ENCODE data around the gene TTYH3.

The TTYH3 gene

DNA sequence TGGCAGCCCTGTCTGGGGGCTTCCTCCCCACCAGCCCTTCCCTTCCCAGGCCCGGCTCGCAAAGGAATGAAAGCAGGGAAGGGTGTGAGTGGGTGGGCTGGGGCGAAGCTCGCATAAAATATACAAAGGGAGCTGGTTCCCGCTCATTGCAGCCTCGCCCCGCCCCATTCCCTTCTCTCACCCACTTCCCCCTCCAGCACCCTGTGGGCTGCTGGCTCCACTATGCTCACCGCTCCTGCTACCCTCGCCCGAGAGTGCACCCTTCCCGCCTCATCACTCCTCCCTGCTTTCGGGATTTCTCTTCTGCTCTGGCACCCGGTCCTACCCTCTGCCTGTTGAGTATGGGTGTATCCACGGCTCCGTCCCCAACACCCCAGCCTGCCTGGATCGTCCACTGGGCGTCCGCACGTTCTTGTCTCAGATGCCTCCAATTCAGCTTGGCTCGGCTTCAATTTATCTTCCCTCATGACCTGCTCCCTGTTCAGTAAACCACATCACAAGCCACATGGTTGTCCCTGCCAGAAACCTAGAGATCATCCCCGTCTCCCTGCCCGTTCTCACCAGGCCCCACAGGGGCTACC lies 14.4 kb upstream of the TTYH3 start:
- DNase-seq, result no peak

DNA sequence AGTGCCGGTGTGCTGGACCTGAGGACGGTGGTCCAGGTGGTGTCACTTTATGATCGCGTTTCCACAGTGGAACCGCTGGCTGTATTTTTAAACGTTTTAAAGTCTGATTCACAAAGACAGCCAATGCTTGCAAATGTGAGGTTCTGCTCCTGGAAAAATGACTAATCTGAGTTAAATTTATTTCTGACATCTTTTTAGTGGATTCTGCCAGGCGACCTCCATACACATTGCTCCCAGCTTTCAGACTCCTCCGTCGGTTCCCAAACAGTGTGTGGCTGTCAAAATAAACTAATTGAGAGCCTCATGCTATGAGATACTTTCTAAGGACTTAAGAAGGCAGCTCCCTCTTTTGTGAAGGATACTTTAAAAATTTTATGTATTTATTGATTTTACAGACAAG lies 12.7 kb upstream of the TTYH3 start:
- no peak for DNase-seq

DNA sequence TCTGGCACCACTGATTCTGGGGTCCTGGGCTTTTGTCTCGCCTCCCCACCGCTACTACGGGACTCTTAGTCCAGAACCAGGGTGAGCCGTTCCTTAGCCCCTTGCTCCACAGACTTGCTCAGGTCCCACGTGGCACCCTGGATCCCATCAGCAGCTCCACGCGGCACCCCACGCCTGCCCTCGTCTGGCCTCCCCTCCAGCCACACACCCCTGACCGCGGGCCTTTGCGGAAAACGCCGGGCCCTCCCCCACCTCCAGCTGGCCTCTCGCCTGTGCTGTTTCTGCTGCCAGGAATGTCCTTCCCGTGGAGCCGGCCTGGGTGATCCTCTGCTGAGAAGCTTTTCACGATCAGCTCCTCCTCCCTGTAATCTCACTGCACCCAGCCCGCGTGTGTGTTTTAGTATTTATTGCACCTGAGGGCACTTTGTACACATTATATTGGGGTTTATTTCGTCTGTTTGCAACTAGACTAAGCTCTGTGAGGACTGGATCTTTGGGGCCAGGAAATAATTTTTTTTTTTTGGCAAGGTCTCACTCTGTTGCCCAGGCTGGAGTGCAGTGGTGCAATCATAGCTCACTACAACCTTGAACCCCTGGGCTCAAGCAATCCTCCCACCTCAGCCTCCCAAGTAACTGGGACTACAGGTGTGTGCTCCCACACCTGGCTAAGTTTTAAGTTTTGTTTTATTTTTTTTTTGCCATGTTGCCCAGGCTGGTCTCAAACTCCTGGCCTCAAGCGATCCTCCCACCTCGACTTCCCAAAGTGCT lies 10.5 kb upstream of the TTYH3 start:
- DNase-seq, result no peak

DNA sequence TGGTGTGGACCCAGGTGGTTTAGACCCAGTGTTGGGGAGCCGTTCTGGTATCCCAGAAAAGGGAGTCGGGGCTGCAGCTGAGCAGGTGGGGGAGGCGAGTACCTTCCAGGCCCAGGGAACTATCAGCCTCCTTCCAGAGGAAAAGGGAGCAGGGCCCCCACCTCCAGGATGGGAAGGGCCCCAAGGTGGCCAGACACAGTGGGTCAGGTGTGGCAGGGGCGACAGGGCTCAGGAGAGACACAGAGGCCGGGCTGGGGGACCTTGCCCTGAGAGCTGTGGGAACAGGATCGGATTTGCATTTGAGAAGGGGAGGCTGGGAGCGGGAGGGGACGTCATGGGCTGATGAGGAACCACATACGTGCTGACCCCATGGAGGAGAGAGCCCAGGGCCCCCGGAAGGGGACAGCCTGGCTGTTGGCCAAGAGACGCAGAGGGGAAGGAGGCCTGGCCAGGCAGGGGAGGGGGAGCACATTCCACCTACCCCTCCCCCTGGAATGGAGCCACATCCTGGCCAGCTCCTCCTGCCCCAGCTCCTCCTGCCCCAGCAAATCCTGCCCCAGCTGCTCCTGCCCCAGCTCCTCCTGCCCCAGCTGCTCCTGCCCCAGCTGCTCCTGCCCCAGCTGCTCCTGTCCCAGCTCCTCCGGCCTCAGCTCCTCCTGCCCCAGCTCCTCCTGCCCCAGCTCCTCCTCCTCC lies 9.7 kb upstream of the TTYH3 start:
- DNase-seq, result no peak

DNA sequence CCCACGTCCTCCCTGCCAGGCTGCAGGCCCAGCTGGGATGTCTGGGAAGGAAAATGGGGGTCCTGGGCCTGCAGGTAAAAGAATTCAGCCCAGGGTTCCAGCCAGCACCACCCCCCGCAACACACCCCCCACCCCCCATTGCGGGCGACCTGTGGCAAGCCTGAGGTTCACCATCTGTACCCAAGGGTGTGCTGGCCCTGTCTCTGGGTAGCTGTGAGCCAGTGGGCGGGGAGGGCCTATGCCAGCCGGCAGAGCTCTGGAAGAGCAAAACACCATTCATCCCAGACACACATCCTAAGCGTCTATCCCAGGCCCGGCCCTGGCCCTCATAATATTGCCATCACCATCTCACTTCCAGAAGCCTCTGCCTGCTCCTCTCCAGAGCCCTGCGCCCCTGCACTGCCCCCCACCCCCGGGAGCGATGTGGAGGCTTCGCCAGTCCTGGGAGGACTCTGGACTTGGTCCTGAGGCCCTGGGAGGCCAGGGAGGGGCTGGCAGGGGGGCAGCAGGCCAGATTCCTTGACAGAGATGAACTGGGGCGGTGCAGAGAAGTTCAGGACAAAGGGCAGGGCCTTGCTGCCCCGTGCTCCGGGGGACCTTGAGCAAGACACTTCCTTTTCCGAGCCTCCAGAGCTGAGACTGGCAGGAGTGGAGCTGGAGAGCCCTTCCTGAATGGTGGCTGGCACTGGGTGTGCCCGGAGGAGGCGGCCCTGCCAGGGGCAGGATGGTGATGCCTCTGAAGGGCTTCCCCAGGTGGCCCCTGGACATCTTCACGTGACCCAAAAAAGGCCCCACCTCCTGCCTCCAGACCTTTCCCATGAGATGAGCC lies 8.7 kb upstream of the TTYH3 start:
- no peak for DNase-seq

DNA sequence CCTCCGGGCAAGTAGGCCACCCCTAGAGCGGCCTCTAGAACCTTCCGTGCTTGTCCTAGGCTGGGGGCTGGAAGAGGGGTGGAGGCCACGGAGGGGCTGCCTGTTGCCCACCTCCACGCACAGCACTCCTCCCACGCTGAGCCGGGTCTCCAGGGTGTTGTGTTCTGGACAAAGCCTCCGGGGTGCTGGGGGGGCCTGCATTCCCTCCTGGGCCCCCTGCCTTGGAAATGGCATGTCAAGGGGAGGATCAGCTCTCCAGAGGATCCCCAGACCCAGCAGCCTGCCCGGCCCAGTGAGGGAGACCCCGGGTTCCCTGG lies 8.1 kb upstream of the TTYH3 start:
- DNase-seq, result no peak

DNA sequence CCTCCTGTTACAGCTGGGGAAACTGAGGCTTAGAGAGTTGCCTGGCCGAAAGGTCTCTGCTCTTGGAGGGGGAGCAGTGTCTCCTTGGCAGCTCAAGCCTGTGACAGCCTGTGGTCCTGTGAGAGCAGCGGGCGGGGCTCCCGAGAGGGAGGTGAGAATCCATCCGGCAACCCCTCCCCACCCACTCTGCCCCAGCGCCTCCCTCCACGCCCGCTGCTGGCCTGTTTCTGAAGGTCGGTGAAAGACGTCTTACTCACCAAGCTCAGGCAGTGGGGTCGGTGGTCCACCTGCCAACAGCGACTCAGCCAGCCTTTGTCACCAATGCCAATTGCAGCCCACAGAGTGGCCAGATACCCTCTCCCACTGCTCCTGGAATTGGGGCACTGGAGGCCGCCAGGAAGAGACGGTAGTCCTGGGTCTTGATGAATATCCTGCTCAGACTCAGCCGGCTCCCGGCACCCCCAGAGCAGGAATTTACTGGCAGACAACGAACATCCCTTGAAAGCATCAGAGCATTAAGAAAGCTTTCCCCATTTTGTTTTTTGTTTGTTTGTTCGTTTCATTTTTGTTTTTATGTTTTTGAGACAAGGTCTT lies 7.4 kb upstream of the TTYH3 start:
- DNase-seq, result no peak

DNA sequence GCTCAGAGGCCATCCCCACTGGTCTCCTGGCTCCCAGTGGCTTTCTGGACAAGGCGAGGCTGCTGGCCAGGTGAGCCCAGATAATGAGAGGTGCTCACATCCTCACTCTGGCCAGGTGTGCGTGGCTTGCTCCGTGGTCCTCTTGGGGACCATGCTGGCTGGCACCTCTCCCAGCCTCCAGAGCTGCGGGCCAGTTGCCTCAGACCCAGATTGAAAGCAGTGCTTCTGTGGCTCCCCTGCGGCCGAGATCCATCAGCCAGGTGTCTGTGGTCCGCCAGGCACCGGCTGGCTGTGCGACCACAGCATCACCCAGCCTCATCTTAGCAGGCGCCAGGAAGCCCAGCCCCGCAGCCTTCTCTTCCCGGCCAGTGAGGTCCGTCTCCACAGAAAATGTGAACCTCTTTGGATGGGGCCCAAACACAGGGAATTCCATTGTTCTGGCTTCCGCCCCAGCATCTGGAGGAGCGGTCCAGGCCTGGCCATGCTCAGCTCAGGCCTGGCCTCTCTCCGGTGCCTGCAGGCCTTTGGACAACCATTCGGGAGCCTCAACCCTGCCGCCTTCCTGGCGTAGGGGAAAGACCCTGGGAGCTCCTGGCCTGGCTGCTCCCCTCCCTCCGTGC lies 5.2 kb upstream of the TTYH3 start:
- DNase-seq, result no peak

DNA sequence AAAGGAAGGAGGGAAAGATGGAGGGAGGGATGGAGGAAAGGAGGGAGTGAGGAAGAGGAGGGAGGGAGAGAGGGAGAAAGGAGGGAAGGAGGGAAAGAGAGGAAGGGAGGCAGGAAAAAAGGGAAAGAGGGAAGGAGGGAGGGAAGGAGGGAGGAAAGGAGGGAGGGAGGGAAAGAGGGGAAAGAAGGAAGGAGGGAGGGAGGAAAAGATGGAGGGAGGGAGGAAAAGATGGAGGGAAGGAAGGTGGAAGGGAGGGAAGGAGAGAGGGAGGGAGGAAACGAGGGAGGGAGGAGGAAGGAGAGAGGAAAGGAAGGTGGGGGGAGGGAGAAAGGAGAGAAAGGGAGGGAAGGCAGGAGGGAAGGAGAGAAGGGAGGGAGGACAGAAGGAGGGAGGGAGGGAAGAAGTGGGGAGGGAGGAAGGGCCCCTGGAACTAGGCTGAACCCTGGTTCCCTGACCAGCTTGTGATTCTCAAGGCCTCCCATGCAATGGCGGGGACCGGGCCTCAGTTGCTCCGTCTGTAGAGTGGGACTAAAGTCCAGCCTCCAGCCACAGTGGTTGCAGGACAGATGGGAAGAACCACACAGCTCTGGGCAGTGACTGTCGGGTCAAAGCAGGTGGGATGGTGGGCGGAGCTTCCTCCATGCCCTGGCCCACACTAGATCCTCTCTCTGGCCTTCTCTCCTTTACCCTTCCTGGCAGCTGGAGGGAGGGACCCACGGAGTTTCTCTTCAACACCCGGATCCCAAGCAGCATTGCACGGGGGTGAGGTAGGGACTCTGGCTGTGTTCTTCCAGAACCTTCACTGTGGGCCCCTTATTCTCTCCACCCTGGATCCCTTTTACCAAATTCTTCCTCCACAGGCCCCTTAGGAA lies 4.3 kb upstream of the TTYH3 start:
- no peak for DNase-seq

DNA sequence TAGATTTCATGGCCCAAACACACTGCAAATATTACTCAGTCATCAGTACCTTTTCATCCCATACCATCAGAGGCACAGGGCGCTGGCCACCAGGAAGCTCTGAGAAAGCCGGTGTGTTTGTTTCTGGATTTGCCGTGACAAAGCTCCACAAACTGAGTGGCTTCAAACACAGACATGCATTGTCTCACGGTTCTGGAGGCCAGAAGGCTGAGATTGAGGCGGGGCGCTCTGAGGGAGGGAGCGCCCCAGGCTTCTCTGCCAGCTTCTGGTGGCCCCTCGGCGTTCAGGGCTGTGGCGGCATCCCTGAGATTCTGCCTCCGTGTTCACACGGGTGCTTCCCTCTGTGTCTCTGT lies 3.7 kb upstream of the TTYH3 start:
- no peak for DNase-seq

DNA sequence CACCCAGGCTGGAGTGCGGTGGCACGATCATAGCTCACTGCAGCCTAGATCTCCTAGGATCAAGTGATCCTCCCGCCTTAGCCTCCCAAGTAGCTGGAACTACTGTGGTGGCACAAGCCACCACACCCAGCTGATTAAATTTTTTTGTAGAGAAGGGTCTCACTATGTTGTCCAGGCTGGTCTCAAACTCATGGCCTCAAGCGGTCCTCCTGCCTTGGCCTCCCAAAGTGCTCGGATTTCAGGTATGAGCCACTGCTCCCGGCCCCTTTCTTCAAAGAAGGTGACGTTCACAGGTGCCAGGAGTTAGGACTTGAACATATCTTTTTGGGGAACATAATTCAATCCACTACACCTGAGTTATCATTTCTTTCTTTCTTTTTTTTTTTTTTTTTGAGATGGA lies 2.9 kb upstream of the TTYH3 start:
- DNase-seq, result no peak

DNA sequence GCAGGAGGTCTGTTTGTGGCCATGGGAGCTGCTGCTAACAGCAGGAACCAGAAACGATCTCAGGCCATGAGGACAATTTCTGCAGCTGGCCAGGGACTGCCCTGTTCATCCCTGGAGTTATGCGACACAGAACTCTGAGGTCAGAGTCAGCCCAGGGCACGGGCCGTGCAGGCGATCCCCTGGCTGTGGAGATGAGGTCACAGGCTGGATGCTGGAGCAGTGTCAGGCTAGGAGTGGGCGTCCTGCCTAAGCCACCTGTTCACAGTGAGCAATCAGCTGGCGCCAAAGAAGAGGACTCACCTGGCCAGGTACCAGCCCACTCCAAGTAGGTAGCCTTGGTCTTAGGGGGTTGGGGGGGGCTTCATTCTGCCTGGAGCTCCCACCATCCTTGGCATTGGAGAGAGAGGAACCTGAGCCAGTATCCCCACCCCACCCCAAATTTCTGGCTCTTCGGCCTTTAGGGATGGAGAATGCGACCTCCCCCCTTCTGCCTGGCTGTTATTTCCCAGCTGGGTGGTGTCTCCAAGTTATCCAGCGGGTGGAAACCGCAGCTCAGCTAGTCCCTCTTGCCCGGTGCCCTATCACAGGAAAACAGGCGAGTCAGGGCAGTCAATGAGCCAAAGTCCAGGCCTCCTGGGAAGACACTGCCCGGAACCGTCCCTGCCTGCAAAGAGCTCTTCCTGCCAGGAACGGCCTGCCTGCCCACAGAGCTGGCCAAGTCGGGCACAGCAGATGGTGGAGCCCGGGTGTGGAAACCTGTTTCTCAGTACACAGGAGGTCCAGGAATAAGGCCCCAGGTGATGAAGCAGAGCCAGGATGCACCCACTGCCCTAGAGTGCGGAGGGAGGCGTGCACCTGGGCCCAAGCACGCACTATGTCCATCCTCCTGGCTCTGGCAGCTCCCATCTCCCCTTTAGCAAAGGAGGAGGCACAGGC lies 1.8 kb upstream of the TTYH3 start:
- DNase-seq, result no peak

DNA sequence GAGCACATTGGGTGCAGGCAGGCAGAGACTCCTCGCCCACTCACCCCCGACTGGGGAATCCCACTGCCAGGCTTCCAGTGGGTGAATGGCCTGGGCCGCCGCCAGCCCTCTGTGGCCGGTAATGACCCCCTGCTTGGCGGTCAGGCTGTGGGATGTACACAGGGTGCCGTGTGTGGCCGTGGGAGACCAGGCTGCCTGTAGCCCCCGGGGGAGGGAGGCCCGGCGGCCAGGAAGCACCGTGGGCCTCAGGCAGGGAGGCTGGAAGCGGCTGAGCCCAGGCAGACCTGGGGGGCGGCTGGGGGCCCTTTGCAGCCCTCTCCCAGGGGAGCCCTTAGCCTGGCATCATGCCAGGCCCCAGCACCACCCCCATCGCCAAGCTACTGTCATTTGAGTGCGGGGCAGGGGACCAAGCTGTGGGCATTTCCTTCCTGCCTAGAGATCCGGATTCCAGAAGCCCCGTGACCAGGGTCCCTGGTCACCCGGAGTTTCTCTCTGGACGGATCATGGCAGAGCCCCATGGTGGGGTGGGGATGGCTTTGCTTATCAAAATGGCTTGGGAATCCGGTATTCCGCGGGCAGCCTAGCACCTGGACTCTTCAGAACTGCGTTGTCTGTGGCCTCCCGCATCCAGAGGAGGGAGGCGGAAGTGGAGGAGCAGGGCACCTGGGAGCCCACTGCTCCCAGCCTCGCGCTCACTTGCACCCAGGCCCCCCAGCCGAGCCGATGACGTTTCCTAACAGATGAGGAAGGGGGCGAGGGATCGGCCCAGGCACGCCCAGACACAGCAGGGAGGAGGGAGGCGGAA lies 1.1 kb downstream of the TTYH3 start:
- DNase-seq, result peak; percentile 44

DNA sequence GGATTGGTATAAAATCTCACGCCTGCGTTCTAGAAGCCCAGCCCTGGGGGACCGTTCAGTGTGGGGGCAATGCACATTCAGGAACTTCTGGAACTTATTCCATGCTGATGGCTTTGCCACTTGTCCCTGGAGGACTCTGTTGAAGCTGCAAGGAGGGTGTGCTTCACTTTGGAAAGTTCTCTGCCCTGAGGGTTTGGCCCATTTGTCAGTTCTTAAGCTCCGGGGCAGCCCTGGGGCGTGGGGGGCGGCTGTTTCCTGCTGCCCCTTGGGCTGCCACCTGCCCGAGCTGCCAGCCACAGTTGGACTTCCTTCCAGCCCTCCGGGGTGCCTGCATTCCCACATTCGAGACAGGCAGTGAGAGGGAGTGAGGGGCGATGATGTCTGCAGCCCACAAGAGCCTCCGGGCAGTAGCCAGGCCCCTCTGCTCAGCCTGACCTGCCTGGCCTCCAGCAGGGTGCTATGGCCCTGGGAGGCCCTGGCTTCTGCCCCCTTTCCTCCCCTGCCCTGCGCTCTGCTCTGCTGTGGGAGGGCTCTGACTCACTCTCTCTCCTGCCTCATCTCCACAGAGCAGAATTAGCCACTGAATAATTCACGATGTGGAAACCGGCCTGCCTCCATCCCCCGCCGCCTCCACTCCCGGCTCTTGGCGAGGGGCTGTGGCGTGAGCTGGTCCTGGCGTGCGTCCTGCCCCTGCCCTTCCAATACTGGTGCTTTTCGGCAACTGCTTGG lies 1.9 kb downstream of the TTYH3 start:
- no peak for DNase-seq

DNA sequence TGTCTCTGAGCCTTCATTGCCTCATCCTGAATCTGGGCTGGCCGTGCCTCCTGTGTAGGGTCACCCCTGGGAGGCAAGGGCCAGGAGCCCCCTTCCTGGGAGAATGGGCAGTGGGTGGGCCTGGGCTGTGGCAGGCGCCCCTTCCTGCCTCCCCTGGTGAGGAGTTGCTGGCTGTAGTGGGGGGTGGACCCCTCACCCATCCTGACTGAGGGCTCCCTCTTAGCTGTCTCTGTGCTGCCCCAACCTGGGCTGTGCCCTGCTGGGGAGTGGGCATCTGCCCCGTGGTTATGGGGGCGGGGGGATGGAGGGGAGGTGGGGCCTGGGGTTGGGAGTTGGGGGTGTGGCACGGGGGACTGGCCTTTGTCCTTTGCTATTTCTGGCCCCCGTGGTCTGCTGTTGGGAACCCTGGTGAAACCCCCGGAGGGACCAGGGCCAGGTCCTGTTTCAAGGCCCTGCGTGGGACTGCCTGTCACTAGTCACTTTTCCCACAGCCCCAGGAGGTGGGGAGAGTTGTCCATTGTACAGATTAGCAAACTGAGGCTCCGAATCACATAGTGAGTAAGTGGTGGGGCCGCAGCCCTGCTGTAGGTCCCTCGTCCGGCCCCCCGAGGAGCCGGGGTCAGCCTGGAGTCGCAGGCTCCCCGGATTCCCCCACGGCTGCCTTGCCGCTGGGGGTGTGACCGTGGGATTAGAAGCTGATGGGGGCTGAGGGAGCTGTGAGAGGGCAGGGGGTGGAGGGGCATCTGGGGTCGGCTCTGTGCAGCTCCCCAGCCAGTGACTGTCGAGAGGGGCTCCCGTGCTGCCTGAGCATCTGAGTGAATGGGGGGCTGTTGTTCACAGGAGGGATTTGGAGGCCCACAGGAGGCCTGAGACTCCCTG lies 2.7 kb downstream of the TTYH3 start:
- DNase-seq, result no peak

DNA sequence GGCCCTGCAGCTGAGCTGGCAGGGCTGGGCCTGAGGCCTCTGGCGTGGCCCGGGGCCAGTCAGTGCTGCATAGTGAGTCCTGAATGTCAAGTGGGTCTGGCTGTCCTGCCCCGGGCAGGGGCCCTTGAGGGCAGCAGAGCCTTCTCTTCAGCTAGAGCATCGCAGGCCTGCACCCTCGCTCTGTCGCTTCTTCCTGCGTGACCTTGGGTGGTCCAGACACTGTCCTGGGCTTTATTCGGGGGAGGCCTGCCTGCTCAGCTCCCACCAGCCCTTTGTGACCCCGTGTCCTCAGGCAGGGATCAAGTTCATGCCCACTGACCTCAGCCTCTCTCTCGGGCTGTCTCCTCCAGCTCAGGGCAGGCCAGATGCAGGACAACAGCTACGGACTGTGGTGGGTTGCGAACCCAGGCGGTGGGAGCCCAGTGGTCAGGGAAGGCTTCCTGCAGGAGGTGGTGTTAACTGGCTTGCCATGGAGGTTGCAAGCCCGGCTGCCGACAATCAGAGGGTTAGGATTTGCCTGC lies 3.4 kb downstream of the TTYH3 start:
- no peak for DNase-seq

DNA sequence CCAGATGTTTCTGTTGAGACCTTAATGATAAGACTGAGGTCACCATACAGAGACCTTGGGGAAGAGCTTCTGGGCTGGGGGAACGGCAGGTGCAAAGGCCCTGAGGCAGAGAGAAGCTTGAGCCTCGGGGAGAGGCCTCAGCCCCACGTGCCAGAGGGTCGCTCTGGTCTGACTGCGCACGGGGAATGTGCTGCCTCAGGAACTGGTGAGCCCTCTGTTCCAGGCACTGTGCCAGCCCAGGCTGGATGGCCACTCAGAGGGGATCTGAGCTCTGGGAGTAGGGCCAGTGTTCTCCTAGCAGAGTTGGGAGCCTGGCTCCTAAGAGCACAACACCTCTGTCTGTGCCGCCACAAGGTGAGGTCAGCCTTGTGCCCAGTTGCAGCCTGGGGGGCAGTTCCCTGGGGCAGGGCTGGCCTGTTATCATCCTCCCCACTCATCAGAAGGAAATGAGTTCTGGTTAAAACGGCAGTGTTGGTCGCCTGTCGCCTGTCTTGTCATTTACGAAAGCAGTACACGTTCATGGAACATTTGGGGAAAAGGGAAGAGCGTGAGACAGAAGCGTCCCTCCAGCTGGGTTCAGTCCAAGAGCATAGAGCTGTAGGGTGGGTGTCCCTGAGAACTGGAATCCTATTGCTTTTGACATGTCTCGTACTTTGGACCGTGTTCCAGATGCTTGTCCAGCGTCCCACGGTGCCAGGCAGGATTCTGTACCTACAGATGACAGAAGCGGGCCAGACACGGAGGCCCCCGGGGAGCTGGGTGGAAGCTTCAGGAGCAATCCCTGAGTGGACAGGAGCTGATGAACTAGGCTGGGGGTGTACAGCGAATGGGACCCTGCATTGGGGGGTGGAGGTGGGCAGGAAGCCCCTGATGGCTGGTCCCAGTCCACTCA lies 4.3 kb downstream of the TTYH3 start:
- no peak for DNase-seq

Data from KG1 (cell line).